KOPT-K1 (cell line): ENCODE measurements around the gene CECR2.

Source experiments
- H3K27ac ChIP-seq: fragments of 200-600 bp; sonication (generic); 2 replicates; pipeline ENCODE4 v1.5.1; 2016; ENCODE audit warnings: antibody characterized with exemption, mild to moderate bottlenecking, low read depth, low read length; ENCODE audit not compliant: poor library complexity, severe bottlenecking
- H3K36me3 ChIP-seq: fragments of 200-600 bp; sonication (generic); 2 replicates; pipeline ENCODE4 v1.5.1; 2017; ENCODE audit warnings: antibody characterized with exemption, mild to moderate bottlenecking, low read length, moderate library complexity; ENCODE audit not compliant: insufficient read depth
- H3K9me3 ChIP-seq: fragments of 200-600 bp; sonication (generic); 2 replicates; pipeline ENCODE4 v1.5.1; 2017; ENCODE audit warnings: antibody characterized with exemption, low read length, mild to moderate bottlenecking; ENCODE audit not compliant: insufficient read depth, poor library complexity, severe bottlenecking

CECR2 gene

DNA sequence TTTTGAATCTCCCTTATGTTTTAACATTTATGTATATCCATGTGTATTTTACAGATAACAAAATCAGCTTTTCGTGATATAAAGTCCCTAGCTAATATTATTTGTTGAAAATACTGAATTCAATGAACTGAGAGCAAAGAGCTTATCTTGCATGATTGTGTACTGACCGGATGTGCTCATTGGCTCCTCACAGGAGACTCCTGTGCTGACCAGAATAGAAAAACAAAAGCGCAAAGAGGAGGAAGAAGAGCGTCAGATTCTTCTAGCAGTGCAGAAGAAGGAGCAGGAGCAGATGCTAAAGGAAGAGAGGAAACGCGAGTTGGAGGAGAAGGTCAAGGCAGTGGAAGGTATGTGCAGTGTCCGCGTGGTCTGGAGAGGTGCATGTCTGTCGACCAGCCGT lies 154.7 kb downstream of the CECR2 start:
- no peaks in the 10 kb centered on the region for H3K36me3 ChIP-seq
- no peak overlapping the region for H3K27ac ChIP-seq
- no peaks in the 10 kb centered on the region for H3K9me3 ChIP-seq

DNA sequence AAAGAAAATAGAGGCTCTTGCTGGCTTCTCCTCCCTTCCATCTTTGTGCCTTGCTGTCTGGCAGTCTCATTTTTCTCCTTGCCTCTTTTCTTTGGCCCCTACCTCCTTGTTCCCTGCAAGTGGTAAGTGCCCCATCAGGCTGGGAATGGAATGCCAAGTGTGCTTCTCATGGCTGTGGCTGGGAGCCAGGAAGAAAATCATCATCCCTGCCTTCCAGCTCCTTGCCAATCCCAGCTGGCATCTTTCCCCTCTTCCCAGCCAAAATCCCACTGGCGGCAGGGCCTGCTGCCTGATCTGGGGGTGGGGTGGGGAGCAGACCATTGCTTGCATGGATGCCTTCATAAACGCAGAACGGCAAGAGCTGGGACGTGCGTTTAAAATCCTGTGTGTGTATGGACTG lies 167.0 kb downstream of the CECR2 start:
- Histone ChIP-seq H3K9me3 (no peaks in the 10 kb centered on the region), H3K27ac (no peak overlapping the region), H3K36me3 (no peaks in the 10 kb centered on the region)

DNA sequence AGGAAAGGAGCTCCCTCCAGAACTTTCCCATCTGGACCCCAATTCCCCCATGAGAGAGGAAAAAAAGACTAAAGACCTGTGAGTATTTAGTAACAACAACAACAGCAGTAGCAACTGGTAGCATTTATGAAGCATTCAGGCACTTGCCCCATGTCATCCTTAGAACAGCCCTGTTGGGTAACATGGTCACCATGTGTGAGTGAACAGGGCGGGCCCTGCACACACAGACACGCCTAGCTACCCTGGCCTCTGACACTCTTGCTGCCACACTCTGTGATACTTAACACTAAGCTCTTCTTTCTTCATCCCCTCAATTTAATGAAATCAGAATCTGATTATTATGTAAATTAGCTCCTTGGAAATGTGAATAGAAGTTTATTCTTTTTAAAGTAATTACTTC lies 167.9 kb downstream of the CECR2 start:
- H3K9me3 ChIP-seq = no peaks in the 10 kb centered on the region
- H3K36me3 ChIP-seq = no peaks in the 10 kb centered on the region
- H3K27ac ChIP-seq = no peak overlapping the region

DNA sequence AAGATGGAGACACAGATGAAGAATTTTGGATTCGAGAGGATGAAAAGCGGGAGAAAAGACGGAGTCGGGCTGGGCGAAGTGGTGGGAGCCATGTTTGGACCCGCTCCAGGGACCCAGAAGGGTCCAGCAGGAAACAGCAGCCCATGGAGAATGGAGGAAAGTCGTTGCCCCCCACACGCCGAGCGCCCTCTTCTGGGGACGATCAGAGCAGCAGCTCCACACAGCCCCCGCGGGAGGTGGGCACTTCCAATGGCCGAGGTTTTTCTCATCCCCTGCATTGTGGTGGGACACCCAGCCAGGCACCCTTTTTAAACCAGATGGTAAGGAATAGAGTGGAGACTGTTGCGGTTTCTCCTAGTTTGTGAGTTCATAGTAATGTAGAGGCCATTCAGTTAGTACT lies 171.2 kb downstream of the CECR2 start:
- no peaks in the 10 kb centered on the region for H3K9me3 ChIP-seq
- H3K27ac ChIP-seq = no peak overlapping the region
- H3K36me3 ChIP-seq = no peaks in the 10 kb centered on the region

DNA sequence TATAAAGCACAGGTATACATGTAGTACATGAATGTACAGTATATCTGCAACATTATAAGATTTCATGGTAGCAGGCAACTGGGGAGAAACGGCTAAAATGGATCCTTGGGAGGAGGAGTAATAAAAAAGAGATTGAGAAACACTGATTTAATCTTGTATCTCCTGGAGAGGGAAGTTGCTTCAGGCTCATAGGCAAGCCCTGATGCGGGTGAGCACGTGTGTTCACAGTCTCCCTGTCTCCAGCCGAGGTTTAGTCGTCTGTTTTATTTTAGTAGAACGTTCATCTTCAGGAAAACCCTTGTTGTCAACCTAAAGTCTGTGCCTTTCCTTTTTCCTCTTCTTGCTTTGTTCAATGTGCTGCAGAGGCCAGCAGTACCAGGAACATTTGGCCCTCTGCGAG lies 172.2 kb downstream of the CECR2 start:
- no peak overlapping the region for H3K27ac ChIP-seq
- no peaks in the 10 kb centered on the region for H3K36me3 ChIP-seq

DNA sequence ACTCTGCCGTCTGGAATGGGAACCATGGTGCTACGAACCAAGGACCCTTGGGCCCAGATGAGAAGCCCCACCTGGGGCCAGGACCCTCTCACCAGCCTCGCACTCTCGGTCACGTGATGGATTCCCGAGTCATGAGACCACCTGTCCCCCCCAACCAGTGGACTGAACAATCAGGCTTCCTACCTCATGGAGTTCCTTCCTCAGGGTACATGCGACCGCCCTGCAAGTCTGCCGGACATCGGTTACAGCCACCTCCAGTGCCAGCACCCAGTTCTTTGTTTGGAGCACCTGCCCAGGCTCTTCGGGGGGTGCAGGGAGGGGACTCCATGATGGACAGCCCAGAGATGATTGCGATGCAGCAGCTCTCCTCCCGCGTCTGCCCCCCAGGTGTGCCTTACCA lies 173.2 kb downstream of the CECR2 start:
- no peak overlapping the region for H3K27ac ChIP-seq
- no peaks in the 10 kb centered on the region for H3K36me3 ChIP-seq
- no peaks in the 10 kb centered on the region for H3K9me3 ChIP-seq

More for the DNA sequence above, 172.2 kb downstream of the CECR2 start:
- no peaks in the 10 kb centered on the region for H3K9me3 ChIP-seq

DNA sequence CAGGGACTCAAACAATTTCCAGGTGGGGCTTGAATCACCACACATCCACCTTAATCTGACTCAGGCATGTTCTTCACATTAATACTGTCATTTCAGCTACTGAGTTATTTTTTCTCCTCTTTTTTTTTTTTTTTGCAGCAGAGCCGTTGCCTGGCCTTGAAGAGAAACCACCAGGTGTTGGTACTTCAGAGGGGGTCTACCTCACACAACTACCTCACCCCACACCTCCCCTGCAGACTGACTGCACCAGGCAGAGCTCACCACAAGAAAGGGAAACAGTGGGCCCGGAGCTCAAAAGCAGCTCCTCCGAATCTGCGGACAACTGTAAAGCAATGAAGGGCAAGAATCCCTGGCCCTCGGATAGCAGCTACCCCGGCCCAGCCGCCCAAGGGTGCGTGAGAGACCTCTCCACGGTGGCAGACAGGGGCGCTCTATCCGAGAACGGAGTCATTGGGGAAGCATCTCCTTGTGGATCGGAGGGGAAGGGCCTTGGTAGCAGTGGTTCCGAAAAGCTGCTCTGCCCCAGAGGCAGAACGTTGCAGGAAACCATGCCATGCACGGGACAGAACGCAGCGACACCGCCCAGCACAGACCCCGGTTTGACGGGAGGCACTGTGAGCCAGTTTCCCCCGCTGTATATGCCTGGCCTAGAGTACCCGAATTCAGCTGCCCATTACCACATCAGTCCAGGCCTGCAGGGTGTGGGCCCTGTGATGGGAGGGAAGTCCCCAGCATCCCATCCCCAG lies 178.9 kb downstream of the CECR2 start:
- Histone ChIP-seq H3K36me3 (no peaks in the 10 kb centered on the region), H3K27ac (peak overlapping the region; percentile 50), H3K9me3 (no peaks in the 10 kb centered on the region)

DNA sequence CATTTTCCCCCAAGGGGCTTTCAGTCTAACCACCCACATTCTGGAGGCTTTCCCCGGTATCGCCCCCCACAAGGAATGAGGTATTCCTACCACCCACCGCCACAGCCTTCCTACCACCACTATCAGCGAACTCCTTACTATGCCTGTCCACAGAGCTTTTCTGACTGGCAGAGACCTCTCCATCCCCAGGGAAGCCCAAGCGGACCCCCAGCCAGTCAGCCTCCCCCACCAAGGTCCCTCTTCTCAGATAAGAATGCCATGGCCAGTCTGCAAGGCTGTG lies 179.4 kb downstream of the CECR2 start:
- H3K36me3 ChIP-seq = no peaks in the 10 kb centered on the region
- H3K9me3 ChIP-seq = no peaks in the 10 kb centered on the region
- H3K27ac ChIP-seq = no peak overlapping the region

DNA sequence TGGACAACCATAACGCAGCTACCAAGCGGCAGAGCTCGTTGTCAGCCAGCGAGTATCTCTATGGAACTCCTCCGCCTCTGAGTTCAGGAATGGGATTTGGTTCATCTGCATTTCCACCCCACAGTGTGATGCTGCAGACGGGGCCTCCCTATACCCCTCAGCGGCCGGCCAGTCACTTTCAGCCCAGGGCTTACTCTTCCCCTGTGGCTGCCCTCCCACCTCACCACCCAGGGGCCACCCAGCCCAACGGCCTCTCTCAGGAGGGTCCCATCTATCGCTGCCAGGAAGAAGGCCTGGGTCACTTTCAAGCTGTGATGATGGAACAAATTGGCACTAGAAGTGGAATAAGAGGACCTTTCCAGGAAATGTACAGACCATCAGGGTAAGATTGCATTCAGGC lies 179.9 kb downstream of the CECR2 start:
- Histone ChIP-seq H3K9me3 (no peaks in the 10 kb centered on the region), H3K36me3 (no peaks in the 10 kb centered on the region), H3K27ac (no peak overlapping the region)

DNA sequence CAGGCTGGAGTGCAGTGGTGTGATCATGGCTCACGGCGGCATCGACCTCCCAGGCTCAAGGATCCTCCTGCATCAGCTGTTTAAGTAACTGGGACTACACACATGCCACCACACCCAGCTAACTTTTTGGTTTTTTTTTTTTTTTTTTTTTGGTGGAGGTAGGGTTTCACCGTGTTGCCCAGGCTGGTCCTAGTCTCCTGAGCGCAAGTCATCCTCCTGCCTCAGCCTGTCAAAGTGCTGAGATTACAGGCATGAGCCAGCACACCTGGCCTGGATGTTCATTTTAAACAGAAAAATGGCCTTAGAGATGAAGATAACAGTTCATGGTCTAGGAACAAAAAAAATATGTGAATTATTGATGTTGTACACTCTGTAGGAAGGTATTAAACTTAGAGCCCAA lies 180.4 kb downstream of the CECR2 start:
- Histone ChIP-seq H3K36me3 (no peaks in the 10 kb centered on the region), H3K9me3 (no peaks in the 10 kb centered on the region), H3K27ac (no peak overlapping the region)

DNA sequence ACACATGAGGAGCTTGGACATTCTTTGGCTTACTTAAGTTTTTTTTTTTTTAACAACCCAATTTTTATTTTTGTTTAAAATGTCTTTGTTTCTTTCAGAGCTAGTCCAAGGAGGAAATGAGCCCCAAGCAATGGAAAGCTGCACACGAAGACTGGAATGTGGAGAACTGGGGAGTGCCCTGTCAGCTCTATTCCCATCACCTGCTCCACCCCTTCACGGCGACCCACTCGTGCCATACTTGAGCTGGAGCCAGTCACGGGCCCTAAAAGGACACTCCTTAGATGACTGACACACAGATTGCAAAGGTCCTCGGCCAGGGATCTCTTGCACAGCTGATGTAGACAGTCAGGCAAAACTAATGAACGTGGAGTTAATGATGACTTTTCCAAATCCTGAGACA lies 183.5 kb downstream of the CECR2 start:
- H3K36me3 ChIP-seq = no peaks in the 10 kb centered on the region
- H3K27ac ChIP-seq = no peak overlapping the region
- no peaks in the 10 kb centered on the region for H3K9me3 ChIP-seq

DNA sequence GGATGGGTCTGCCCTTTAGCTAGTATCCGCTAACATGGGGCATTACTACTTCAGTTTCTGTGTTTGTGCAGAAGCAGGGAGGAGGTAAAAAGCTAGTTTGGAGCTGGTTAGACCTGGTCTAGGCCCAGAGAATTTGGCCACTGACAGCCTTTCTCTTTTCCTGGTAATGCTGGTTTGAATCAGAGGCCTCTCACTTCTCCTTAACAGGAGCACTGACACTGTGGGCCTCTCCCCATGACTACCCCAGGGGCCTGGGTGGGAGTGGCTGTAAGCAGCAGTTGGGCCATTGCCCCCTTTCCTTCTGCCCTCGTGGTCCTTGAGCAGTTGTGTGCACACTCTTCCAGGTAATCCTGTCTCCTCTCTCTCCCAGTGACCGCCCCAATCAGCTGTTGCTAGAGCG lies 185.6 kb downstream of the CECR2 start:
- Histone ChIP-seq H3K27ac (no peak overlapping the region), H3K36me3 (no peaks in the 10 kb centered on the region), H3K9me3 (no peaks in the 10 kb centered on the region)

DNA sequence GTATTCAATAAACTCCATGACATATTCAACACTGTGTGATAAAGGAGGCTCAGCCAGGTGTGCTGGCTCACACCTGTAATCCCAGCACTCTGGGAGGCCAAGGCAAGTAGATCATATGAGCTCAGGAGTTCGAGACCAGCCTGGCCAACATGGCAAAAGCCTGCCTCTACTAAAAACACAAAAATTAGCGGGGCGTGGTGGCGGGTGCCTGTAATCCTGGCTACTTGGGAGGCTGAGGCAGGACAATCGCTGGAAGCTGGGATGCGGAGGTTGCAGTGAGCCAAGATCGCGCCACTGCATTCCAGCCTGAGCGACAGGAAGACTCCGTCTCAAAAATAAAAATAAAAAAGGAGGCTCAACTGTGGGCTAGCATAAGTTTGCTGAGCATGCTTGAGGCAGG lies 189.9 kb downstream of the CECR2 start:
- no peaks in the 10 kb centered on the region for H3K9me3 ChIP-seq
- no peaks in the 10 kb centered on the region for H3K36me3 ChIP-seq
- H3K27ac ChIP-seq = no peak overlapping the region

DNA sequence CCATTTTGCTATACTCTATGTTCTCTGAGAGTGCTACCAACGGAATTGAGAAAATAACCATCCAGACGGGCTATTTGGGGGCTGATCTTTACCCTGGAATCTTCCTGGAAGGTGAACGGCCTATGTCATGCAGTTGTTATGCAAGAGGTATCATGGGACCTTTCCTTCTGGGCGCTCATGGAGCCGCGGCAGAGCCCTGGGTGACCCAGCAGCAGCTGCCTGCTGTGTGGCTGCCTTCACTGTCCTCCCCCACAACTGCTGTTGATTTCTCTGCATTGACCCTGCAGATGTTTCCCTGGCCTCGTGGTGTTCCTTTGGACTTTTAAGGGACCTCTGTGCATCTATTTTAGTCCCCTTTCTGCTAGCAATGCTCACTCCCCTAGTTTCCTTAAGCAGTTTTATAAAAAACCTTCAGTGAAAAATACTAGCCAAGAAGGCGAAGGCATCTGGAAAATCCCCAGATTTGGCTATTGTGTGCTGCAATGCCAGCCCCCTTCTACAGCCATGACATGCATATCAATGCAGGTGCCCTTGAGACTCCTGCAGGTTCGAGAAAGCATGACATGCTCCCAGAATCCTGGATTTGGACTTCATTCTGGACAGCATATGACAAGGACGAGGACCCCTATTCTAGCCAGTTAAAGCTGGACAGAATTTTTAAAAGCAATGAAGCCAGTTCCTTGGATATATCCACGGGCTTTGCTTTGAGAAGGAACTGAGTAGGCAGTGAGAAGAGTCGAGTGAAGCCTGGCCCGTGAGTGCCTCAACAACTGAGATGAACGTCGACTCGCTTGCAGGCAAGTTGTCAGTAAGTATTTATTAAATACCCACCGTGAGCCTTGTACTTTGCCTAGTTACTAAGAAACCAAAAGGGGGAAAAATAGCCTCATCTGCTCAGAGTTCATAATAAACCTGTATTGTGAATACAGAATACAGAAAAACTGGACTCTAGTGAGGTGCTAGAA lies 193.9 kb downstream of the CECR2 start, which contains the start of gene SLC25A18:
Gene SLC25A18 (plus strand): TSS at position 593 of the 965 bp plus-strand sequence. CDS start 16,447 bp downstream, outside the sequence.
- no peak within 1 kb of the TSS for H3K27ac ChIP-seq
- no peaks in the 10 kb centered on the region for H3K36me3 ChIP-seq
- no peaks in the 10 kb centered on the region for H3K9me3 ChIP-seq

DNA sequence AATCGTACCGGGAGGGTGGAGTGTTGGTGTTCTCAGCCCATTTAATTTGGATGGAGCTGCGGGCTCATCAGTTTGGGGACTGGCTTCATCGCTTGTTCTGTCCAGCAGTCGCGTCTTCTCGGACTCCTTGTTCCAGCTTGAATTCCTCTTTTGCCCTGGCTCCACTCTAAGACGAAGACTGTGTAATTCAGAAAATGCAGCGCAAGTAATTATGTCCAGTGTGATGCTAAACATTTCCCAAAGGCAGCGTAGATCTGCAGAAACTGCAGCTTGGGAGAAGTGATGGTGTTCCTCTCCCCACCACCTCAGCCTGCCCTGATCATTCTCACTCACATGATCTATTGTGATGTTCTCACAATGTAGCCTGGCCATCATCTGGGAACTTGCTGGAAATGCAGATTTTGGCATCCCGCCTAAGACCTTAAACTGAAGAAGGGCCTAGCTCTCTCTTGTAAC lies 194.7 kb downstream of the CECR2 start:
- no peaks in the 10 kb centered on the region for H3K36me3 ChIP-seq
- H3K9me3 ChIP-seq = no peaks in the 10 kb centered on the region
- no peak overlapping the region for H3K27ac ChIP-seq
